ENCODE results near the gene ALDH2. TPM values are rescaled to one million over a fixed set of nuclear protein-coding genes. Genes with fewer than 3 reads are reported as not detected.
"Not testable (repeated sequence)": the region's sequence is repeated elsewhere in the genome, so short reads cannot be mapped to it uniquely, and the experiment has no call there.

ALDH2 gene
- total RNA-seq, result 100 to 1,000 TPM; 138 to 573 (median 265) TPM

DNA sequence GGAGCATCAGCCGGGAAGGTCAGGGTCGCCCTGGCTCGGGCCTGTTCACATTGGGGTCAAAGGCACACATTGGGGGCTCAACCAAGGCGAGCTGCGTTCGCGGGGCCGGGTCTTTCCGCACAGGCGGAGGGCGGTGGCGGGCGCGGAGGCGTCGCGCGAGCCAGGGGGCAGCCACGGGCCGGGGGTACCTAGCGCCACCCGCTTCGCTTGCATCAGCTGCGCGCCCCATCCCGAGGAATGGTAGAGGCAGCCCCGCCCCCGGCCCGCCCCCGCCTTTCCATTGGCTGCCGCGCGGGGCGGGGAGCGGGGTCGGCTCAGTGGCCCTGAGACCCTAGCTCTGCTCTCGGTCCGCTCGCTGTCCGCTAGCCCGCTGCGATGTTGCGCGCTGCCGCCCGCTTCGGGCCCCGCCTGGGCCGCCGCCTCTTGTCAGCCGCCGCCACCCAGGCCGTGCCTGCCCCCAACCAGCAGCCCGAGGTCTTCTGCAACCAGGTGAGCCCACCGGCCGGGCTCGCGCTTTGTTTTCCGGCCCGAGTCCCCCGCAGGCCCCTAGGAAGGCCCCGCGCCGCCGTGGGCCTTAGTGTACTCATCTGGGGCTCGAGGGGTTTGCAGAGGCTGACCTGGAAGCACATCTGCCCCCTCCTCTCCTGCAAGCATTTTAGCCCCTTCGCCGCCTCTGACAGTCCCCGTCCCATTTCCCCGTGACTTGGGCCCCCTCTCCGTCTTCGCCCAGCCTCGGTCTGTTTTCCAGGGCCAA lies at the start of gene ALDH2:
Gene ALDH2 (plus strand): TSS at position 326 of the 754 bp plus-strand sequence. CDS start 50 bp downstream, at position 376.
- Histone ChIP-seq H3K4me3 (peak within 1 kb of the TSS; percentile 77 to 89 (median 79)), H3K36me3 (peaks cover 0 to 12% (median 1%) of the 10 kb centered on the region in 4 donors), H3K27ac (peak within 1 kb of the TSS; percentile 87 to 96 (median 94)), H3K27me3 (no peaks in the 10 kb centered on the region), H3K9me3 (no peaks in the 10 kb centered on the region), H3K4me1 (peaks cover 41 to 54% (median 45%) of the 10 kb centered on the region in 4 donors)
- DNase-seq, result peak; percentile 88 to 95
- peak; percentile 91 to 98 for ATAC-seq (ENCODE audit: low FRiP score in 2 of 2)
- 2 to 4% methylated on average over 22 to 52 of the region's 73 CpGs for WGBS, 2 donors
- TF ChIP-seq, protein P1, sequence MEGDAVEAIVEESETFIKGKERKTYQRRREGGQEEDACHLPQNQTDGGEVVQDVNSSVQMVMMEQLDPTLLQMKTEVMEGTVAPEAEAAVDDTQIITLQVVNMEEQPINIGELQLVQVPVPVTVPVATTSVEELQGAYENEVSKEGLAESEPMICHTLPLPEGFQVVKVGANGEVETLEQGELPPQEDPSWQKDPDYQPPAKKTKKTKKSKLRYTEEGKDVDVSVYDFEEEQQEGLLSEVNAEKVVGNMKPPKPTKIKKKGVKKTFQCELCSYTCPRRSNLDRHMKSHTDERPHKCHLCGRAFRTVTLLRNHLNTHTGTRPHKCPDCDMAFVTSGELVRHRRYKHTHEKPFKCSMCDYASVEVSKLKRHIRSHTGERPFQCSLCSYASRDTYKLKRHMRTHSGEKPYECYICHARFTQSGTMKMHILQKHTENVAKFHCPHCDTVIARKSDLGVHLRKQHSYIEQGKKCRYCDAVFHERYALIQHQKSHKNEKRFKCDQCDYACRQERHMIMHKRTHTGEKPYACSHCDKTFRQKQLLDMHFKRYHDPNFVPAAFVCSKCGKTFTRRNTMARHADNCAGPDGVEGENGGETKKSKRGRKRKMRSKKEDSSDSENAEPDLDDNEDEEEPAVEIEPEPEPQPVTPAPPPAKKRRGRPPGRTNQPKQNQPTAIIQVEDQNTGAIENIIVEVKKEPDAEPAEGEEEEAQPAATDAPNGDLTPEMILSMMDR (IDR thresholded peaks at IDR 0.05), result peak in 4 of 6 experiments; percentile 16 to 45 (median 24)
- peak in 1 of 4 donors; percentile 28 for TF ChIP-seq EP300 (IDR thresholded peaks at IDR 0.05)
- peak in 3 of 4 donors; percentile 84 to 97 (median 93) for TF ChIP-seq POLR2A (IDR thresholded peaks at IDR 0.05)
- TF ChIP-seq POLR2AphosphoS5 (IDR thresholded peaks at IDR 0.05), result peak; percentile 73 to 96

DNA sequence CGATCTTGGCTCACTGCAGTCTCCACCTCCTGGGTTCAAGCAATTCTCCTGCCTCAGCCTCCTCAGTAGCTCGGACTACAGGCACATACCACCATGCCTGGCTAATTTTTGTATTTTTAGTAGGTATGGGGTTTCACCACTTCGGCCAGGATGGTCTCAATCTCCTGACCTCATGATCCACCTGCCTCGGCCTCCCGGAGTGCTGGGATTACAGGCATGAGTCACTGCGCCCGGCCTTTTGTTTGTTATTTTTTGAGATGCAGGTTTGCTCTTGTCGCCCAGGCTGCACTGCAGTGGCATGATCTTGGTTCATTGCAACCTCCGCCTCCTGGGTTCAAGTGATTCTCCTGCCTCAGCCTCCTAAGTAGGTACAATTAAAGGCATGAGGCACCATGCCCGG lies 47.4 kb upstream of the ALDH2 start:
- ATAC-seq (ENCODE audit: low FRiP score in 2 of 2); H3K4me1 ChIP-seq; DNase-seq; H3K9me3 ChIP-seq; H3K27ac ChIP-seq; H3K4me3 ChIP-seq; H3K27me3 ChIP-seq: not testable (repeated sequence)
- peaks cover 13 to 79% (median 41%) of the 10 kb centered on the region in 4 donors for H3K36me3 ChIP-seq
- 89 to 93% methylated on average over 10 of the region's 10 CpGs for WGBS, 2 donors

DNA sequence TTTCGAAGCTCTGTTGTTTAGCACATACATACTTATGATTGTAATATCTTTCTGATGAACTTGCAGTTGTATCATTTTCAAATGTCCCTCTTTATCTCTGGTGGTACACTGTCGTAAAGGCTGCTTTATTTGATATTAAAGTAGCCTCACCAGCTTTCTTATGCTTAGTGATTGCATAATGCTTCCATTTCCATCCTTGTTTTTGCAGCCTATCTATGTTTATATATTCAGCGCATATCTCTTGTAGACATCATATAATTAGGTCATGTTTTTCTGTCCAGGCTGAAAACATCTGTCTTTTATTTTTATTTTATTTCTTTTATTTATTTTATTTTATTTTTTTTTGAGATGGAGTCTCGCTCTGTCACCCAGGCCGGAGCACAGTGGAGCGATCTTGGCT lies 46.3 kb upstream of the ALDH2 start:
- Histone ChIP-seq H3K4me1 (no peaks in the 10 kb centered on the region), H3K9me3 (no peaks in the 10 kb centered on the region), H3K4me3 (no peak overlapping the region), H3K27ac (no peak overlapping the region), H3K36me3 (peaks cover 9 to 76% (median 38%) of the 10 kb centered on the region in 4 donors), H3K27me3 (no peaks in the 10 kb centered on the region)
- 95 to 96% methylated on average over 6 of the region's 6 CpGs for WGBS, 2 donors
- ATAC-seq (ENCODE audit: low FRiP score in 2 of 2) (no peak), DNase-seq (no peak)
- TF ChIP-seq POLR2A (IDR thresholded peaks at IDR 0.05) (no peak), POLR2AphosphoS5 (IDR thresholded peaks at IDR 0.05) (no peak), EP300 (IDR thresholded peaks at IDR 0.05) (no peak)
- TF ChIP-seq, protein P1 (IDR thresholded peaks at IDR 0.05), result no peak

DNA sequence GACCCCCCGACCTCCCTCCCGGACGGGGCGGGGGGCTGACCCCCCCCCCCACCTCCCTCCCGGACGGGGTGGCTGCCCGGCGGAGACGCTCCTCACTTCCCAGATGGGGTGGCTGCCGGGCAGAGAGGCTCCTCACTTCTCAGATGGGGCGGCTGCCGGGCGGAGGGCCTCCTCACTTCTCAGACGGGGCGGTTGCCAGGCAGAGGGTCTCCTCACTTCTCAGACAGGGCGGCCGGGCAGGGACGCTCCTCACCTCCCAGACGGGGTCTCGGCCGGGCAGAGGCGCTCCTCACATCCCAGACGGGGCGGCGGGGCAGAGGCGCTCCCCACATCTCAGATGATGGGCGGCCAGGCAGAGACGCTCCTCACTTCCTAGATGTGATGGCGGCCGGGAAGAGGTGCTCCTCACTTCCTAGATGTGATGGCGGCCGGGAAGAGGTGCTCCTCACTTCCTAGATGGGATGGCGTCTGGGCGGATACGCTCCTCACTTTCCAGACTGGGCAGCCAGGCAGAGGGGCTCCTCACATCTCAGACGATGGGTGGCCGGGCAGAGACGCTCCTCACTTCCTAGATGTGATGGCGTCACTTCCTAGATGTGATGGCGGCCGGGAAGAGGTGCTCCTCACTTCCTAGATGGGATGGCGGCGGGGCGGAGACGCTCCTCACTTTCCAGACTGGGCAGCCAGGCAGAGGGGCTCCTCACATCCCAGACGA lies 42.9 kb upstream of the ALDH2 start:
- H3K27me3 ChIP-seq, result not testable (repeated sequence)

DNA sequence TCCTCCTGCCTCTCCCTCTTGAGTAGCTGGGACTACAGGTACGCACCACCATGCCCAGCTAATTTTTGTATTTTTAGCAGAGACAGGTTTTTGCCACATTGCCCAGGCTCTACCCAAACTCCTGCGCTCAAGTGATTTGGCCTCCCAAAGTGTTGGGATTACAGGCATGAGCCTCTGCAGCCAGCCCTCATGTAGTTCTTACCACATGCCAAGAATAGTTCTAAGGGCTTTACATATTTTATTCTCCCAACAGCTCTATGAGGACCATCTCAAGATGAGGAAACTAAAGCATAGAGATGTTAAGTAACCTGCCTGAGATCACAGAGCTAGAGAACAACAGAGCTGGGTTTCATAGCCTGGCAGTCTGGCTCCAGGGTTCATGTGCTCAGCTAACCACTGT lies 37.9 kb upstream of the ALDH2 start:
- no peak overlapping the region for H3K27ac ChIP-seq
- H3K4me3 ChIP-seq, result no peak overlapping the region
- ATAC-seq (ENCODE audit: low FRiP score in 2 of 2) (no peak), DNase-seq (no peak)
- H3K4me1 ChIP-seq, result no peaks in the 10 kb centered on the region
- H3K27me3 ChIP-seq, result no peaks in the 10 kb centered on the region
- no peak for TF ChIP-seq POLR2A (IDR thresholded peaks at IDR 0.05)
- TF ChIP-seq EP300 (IDR thresholded peaks at IDR 0.05), result no peak
- TF ChIP-seq, protein P1 (IDR thresholded peaks at IDR 0.05), result no peak
- no peak for TF ChIP-seq POLR2AphosphoS5 (IDR thresholded peaks at IDR 0.05)
- 86 to 97% methylated on average over 2 of the region's 2 CpGs for WGBS, 2 donors
- H3K36me3 ChIP-seq, result peaks cover 0 to 65% (median 22%) of the 10 kb centered on the region in 4 donors
- no peaks in the 10 kb centered on the region for H3K9me3 ChIP-seq

More for the DNA sequence above, 42.9 kb upstream of the ALDH2 start:
- not testable (repeated sequence) for ATAC-seq (ENCODE audit: low FRiP score in 2 of 2); H3K4me3 ChIP-seq; H3K4me1 ChIP-seq; H3K27ac ChIP-seq; H3K9me3 ChIP-seq; DNase-seq
- WGBS, 2 donors, result 96 to 97% methylated on average over 13 to 32 of the region's 46 CpGs
- H3K36me3 ChIP-seq, result peaks cover 6 to 66% (median 23%) of the 10 kb centered on the region in 4 donors
